WTC11 (cell line): ENCODE measurements around the gene SLC48A1. TPM values are rescaled to one million over a fixed set of nuclear protein-coding genes. Genes with fewer than 3 reads are reported as not detected.

Source experiments
- ATAC-seq: fragments of 200-7000 bp; cut with Tn5 transposase; 2 replicates; pipeline ENCODE4 v1.10.0; 2021; ENCODE audit warnings: mild to moderate bottlenecking, moderate library complexity
- CTCF ChIA-PET: fragments of 300-600 bp; sonication (Branson Sonifier 250); formaldehyde crosslinking; loops from one replicate; lab custom pipeline; 2021; ENCODE audit warnings: antibody characterized with exemption; lab: Charles Lee
- POLR2A ChIA-PET: fragments of 350-600 bp; sonication (Branson Sonifier 250); formaldehyde crosslinking; loops from one replicate; lab custom pipeline; 2021; ENCODE audit warnings: antibody characterized with exemption; lab: Charles Lee
- DNase-seq: peaks from one replicate; pipeline ENCODE4 v3.0.0; 2021; ENCODE audit warnings: low spot score
- H3K27ac Mint-ChIP-seq: 2 replicates; pipeline ENCODE4 v1.8.0; 2021; ENCODE audit warnings: mixed read lengths
- H3K27me3 Mint-ChIP-seq: 2 replicates; pipeline ENCODE4 v1.8.0; 2021; ENCODE audit warnings: low read depth, mild to moderate bottlenecking, moderate library complexity, mixed read lengths
- H3K36me3 Mint-ChIP-seq: 2 replicates; pipeline ENCODE4 v1.8.0; 2021; ENCODE audit warnings: mixed read lengths
- H3K4me1 Mint-ChIP-seq: 2 replicates; pipeline ENCODE4 v1.8.0; 2022; ENCODE audit warnings: mixed read lengths
- H3K4me3 Mint-ChIP-seq: 2 replicates; pipeline ENCODE4 v1.8.0; 2021; ENCODE audit warnings: mild to moderate bottlenecking, moderate library complexity, mixed read lengths
- H3K9me3 Mint-ChIP-seq: 2 replicates; pipeline ENCODE4 v1.8.0; 2021; ENCODE audit warnings: mixed read lengths
- CBFB ChIP-seq: sonication (generic); formaldehyde crosslinking; IDR thresholded peaks from 2 replicates; pipeline ENCODE4 v1.8.1; 2022; ENCODE audit warnings: mild to moderate bottlenecking, low read depth, missing genetic modification reagents
- E2F5 ChIP-seq: sonication (generic); formaldehyde crosslinking; IDR thresholded peaks from 2 replicates; pipeline ENCODE4 v1.8.1; 2022; ENCODE audit warnings: mild to moderate bottlenecking, moderate library complexity, missing genetic modification reagents
- EMX1 ChIP-seq: fragments of 250-450 bp; sonication (Bioruptor Pico); IDR thresholded peaks from 2 replicates; pipeline ENCODE4 v1.8.0; 2021; ENCODE audit warnings: mild to moderate bottlenecking
- ESRRA ChIP-seq: sonication (generic); formaldehyde crosslinking; IDR thresholded peaks from 2 replicates; pipeline ENCODE4 v1.8.1; 2022; ENCODE audit warnings: mild to moderate bottlenecking, missing genetic modification reagents, borderline replicate concordance
- FOXJ3 ChIP-seq: sonication (generic); formaldehyde crosslinking; IDR thresholded peaks from 2 replicates; pipeline ENCODE4 v1.9.0; 2021; ENCODE audit warnings: missing genetic modification reagents, mild to moderate bottlenecking, borderline replicate concordance
- HMGA2 ChIP-seq: fragments of 250-450 bp; sonication (Bioruptor Pico); IDR thresholded peaks from 2 replicates; pipeline ENCODE4 v1.4.0; 2021; ENCODE audit warnings: mild to moderate bottlenecking, moderate library complexity
- IRF1 ChIP-seq: sonication (generic); formaldehyde crosslinking; IDR thresholded peaks from 2 replicates; pipeline ENCODE4 v1.8.0; 2023; ENCODE audit warnings: missing genetic modification reagents
- KAT7 ChIP-seq: sonication (generic); formaldehyde crosslinking; IDR thresholded peaks from 2 replicates; pipeline ENCODE4 v1.8.1; 2023; ENCODE audit warnings: missing genetic modification reagents, mild to moderate bottlenecking, borderline replicate concordance
- NFATC4 ChIP-seq: fragments of 250-450 bp; sonication (Bioruptor Pico); IDR thresholded peaks from 2 replicates; pipeline ENCODE4 v1.9.0; 2021; ENCODE audit warnings: mild to moderate bottlenecking
- PRDM15 ChIP-seq: sonication (generic); formaldehyde crosslinking; IDR thresholded peaks from 2 replicates; pipeline ENCODE4 v1.8.0; 2022; ENCODE audit warnings: missing genetic modification reagents
- PRRX2 ChIP-seq: fragments of 250-450 bp; sonication (Bioruptor Pico); IDR thresholded peaks from 2 replicates; pipeline ENCODE4 v1.8.0; 2021; ENCODE audit warnings: mild to moderate bottlenecking
- SMAD3 ChIP-seq: sonication (generic); formaldehyde crosslinking; IDR thresholded peaks from 2 replicates; pipeline ENCODE4 v1.8.0; 2022; ENCODE audit warnings: missing genetic modification reagents, mild to moderate bottlenecking, borderline replicate concordance
- STAT6 ChIP-seq: sonication (generic); formaldehyde crosslinking; conservative IDR thresholded peaks from 2 replicates; pipeline ENCODE4 v1.8.1; 2023; ENCODE audit warnings: mild to moderate bottlenecking, low read depth, missing genetic modification reagents, moderate library complexity
- TCF7 ChIP-seq: sonication (generic); formaldehyde crosslinking; IDR thresholded peaks from 2 replicates; pipeline ENCODE4 v1.8.0; 2022; ENCODE audit warnings: mild to moderate bottlenecking, low read depth, missing genetic modification reagents, moderate library complexity
- USF1 ChIP-seq: sonication (generic); formaldehyde crosslinking; IDR thresholded peaks from 2 replicates; pipeline ENCODE4 v1.8.0; 2022; ENCODE audit warnings: mild to moderate bottlenecking, missing genetic modification reagents
- ZNF232 ChIP-seq: sonication (generic); formaldehyde crosslinking; IDR thresholded peaks from 2 replicates; pipeline ENCODE4 v1.8.0; 2022; ENCODE audit warnings: mild to moderate bottlenecking, missing genetic modification reagents
- ZNF281 ChIP-seq: sonication (generic); formaldehyde crosslinking; IDR thresholded peaks from 2 replicates; pipeline ENCODE4 v1.8.0; 2023; ENCODE audit warnings: mild to moderate bottlenecking, missing genetic modification reagents
- ZNF416 ChIP-seq: fragments of 250-450 bp; sonication (Bioruptor Pico); IDR thresholded peaks from 2 replicates; pipeline ENCODE4 v1.9.0; 2021; ENCODE audit warnings: mild to moderate bottlenecking, inconsistent platforms
- ZNF512 ChIP-seq: sonication (generic); formaldehyde crosslinking; IDR thresholded peaks from 2 replicates; pipeline ENCODE4 v1.8.1; 2022; ENCODE audit warnings: missing genetic modification reagents, borderline replicate concordance
- total RNA-seq: library from RNA; stranded (reverse); gene quantifications from 3 replicates; pipeline ENCODE4 v1.2.3, GENCODE V29; 2021

Gene SLC48A1
- total RNA-seq, 1 experiment from 2014 or later = 13.8 TPM

- H3K27me3 Mint-ChIP-seq = peaks cover 27% of the 10 kb centered on the region
- H3K4me1 Mint-ChIP-seq = peaks cover 27% of the 10 kb centered on the region
- peak overlapping the region; percentile 32; the same call in 1 of the 2 replicates for H3K27ac Mint-ChIP-seq
- ChIA-PET CTCF (interaction anchor here (0.6 to 19.3 kb wide), 18 partner anchors 10 to 1441 kb away, joined by 3 to 735 read pairs (median 4); partner anchors contain the start of genes ENDOU and RAPGEF3), POLR2A (interaction anchor here (0.8 to 2.4 kb wide), 3 partner anchors 14 to 67 kb away, joined by 3 to 6 read pairs (median 5); partner anchors contain the start of genes RAPGEF3 and RPAP3)
- TF ChIP-seq CBFB (no peak), EMX1 (no peak), ESRRA (no peak), ZNF416 (no peak), HMGA2 (no peak)
- no peak for DNase-seq
- no peaks in the 10 kb centered on the region for H3K9me3 Mint-ChIP-seq
- no peak for ATAC-seq
- no peaks in the 10 kb centered on the region for H3K36me3 Mint-ChIP-seq
- peak overlapping the region; percentile 67 for H3K4me3 Mint-ChIP-seq
Measured at GRCh38 chr12:47772738-47773061, 338 bp upstream of the SLC48A1 start.

GRCh38 chr12:47773858-47774580 is 981 bp downstream of the SLC48A1 start:
- no peaks in the 10 kb centered on the region for H3K36me3 Mint-ChIP-seq
- ATAC-seq (no peak; the same call in 1 of the 2 replicates), DNase-seq (no peak)
- H3K9me3 Mint-ChIP-seq = no peaks in the 10 kb centered on the region
- ChIA-PET CTCF (interaction anchor here (2.4 to 19.3 kb wide), 7 partner anchors 11 to 64 kb away, joined by 17 to 735 read pairs (median 52); partner anchors contain the start of gene RAPGEF3), POLR2A (interaction anchor here (0.6 to 2.4 kb wide), 2 partner anchors 15 to 46 kb away, joined by 3 to 6 read pairs; partner anchors contain the start of gene RAPGEF3)
- peak overlapping the region; percentile 82 for H3K4me3 Mint-ChIP-seq
- H3K27me3 Mint-ChIP-seq = peaks cover 27% of the 10 kb centered on the region
- peaks cover 39% of the 10 kb centered on the region for H3K4me1 Mint-ChIP-seq
- no peak overlapping the region for H3K27ac Mint-ChIP-seq
- TF ChIP-seq USF1 = no peak
- no peak for TF ChIP-seq E2F5 (CRISPR knock-in tag)
- TF ChIP-seq ZNF512 (CRISPR knock-in tag) = no peak
- TF ChIP-seq EMX1 = no peak
- TF ChIP-seq NFATC4 (CRISPR knock-in tag) = no peak
- no peak for TF ChIP-seq PRRX2 (CRISPR knock-in tag)
- TF ChIP-seq SMAD3 (CRISPR knock-in tag) = no peak
- TF ChIP-seq KAT7 (CRISPR knock-in tag) = no peak
- TF ChIP-seq FOXJ3 = no peak
- no peak for TF ChIP-seq STAT6
- no peak for TF ChIP-seq CBFB
- TF ChIP-seq ZNF232 = no peak
- TF ChIP-seq ZNF281 (CRISPR knock-in tag) = no peak
- no peak for TF ChIP-seq TCF7 (CRISPR knock-in tag)
- no peak for TF ChIP-seq PRDM15 (CRISPR knock-in tag)
- no peak for TF ChIP-seq IRF1 (CRISPR knock-in tag)
